Kidney capillary endothelial cell (primary cell): ENCODE results near the gene ADAMTSL4.

Experiments used
- DNase-seq: peaks from one replicate; pipeline ENCODE4 v3.0.0-alpha.2; 2018; ENCODE audit warnings: low spot score

The ADAMTSL4 gene

GRCh38 chr1:150534002-150534401 lies 15.2 kb upstream of the ADAMTSL4 start:
- DNase-seq: no peak

GRCh38 chr1:150535511-150536287 lies 13.5 kb upstream of the ADAMTSL4 start:
- DNase-seq: no peak

- DNase-seq: no peak
These were observed 12.1 kb upstream of the ADAMTSL4 start for GRCh38 chr1:150536836-150537731.

- DNase-seq: no peak
These were observed 11.2 kb upstream of the ADAMTSL4 start for GRCh38 chr1:150537732-150538684.

GRCh38 chr1:150543500-150544143 lies 5.6 kb upstream of the ADAMTSL4 start:
- DNase-seq: no peak

GRCh38 chr1:150544204-150544603 lies 5.0 kb upstream of the ADAMTSL4 start:
- DNase-seq: no peak

- no peak for DNase-seq
These were observed 3.6 kb upstream of the ADAMTSL4 start for GRCh38 chr1:150545486-150546032.

GRCh38 chr1:150546294-150546937 lies 2.8 kb upstream of the ADAMTSL4 start:
- DNase-seq: no peak

- DNase-seq: no peak
These were observed 930 bp upstream of the ADAMTSL4 start for GRCh38 chr1:150548324-150548631.

- DNase-seq: no peak
These were observed 451 bp downstream of the ADAMTSL4 start for GRCh38 chr1:150549496-150550221.

GRCh38 chr1:150550222-150551050 lies 1.2 kb downstream of the ADAMTSL4 start:
- no peak for DNase-seq

- no peak for DNase-seq
These were observed 2.0 kb downstream of the ADAMTSL4 start for GRCh38 chr1:150551051-150551783.

GRCh38 chr1:150551784-150552127 lies 2.5 kb downstream of the ADAMTSL4 start:
- no peak for DNase-seq

- DNase-seq: peak; percentile 73
These were observed 3.1 kb downstream of the ADAMTSL4 start for GRCh38 chr1:150552128-150552910.

- no peak for DNase-seq
These were observed 3.7 kb downstream of the ADAMTSL4 start for GRCh38 chr1:150552911-150553289.

- no peak for DNase-seq
These were observed 4.3 kb downstream of the ADAMTSL4 start for GRCh38 chr1:150553392-150554085.

GRCh38 chr1:150554086-150554452 lies 4.9 kb downstream of the ADAMTSL4 start:
- no peak for DNase-seq
